GM12873 (cell line): ENCODE data around the gene UPP1.
A peak's percentile ranks its signal among the peaks of the same experiment; 100 is the strongest.

Experiments used
- CTCF ChIP-seq: IDR thresholded peaks from 2 replicates; pipeline ENCODE4 v1.5.1; 2012; ENCODE audit warnings: low read depth, mild to moderate bottlenecking, moderate library complexity, low read length, control low read depth; ENCODE audit not compliant: insufficient read depth; ENCODE audit errors: missing control alignments

Gene UPP1

DNA sequence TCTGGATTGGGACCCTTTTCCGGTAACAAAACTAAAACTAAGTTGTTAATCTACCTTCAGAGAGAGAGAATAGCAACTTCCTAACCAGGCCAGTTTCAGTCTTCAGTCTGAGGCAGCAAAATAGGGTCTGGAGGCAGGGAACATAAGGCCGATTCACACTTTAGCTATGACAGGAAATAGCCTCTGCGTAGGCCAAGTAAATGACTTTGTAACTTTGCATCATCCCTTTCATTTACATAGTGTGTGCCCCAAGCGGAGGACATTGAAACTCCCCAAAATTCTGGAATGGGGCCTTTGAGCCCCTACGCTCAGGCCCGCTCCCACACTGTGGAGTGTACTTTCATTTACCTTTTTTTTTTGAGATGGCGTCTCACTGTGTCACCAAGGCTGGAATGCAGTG is 1.7 kb upstream of the UPP1 start:
- TF ChIP-seq CTCF: peak; percentile 20

- no peak for TF ChIP-seq CTCF
Observed at GRCh38 chr7:48088559-48089045, 463 bp upstream of the UPP1 start.

- TF ChIP-seq CTCF: no peak
Observed at GRCh38 chr7:48090095-48090805, 1.2 kb downstream of the UPP1 start.

DNA sequence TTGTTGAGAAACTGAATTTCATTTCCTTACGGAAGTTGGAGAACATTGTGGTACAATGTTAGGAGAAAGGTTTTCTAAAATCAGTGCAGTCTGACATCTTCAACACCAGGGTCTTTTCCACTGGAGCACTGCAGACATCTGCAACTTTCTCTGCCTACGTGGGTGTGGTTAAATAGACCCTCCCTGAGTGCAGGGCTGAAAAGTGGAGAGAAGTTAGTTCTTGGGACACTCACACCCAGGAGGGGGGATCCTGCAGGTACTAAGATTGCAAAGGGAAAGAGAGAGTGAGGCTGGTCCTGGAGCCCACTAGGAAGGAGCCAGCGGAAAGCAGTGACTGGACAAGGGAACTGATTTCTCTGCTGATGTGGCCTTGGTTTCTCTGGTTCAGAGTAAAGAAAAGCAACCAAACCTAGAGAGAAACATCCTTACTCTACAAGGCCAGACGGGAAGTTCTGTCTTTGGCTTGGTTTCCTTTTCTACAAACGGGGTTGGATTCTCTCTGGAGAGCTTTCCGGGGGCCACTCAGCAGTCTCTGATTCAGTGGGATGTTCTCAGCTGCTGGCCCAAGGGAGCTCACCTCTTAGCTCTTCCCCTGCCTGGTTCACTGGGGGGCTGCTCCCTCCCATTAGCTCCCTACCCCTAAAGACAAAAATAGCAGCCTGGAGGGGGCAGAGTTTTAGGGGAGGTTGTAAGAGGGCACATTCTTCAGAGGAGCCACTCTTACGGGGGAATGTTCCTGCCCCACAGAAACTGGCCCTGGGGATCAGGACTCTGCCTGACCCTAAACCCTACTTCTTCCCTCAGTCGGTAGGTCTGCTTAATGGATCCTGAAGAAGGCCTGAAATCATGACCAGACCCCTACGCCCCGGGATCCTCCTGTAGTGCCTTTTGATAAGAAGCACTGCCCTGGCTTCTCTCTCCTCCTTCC is 2.7 kb downstream of the UPP1 start:
- TF ChIP-seq CTCF: no peak

DNA sequence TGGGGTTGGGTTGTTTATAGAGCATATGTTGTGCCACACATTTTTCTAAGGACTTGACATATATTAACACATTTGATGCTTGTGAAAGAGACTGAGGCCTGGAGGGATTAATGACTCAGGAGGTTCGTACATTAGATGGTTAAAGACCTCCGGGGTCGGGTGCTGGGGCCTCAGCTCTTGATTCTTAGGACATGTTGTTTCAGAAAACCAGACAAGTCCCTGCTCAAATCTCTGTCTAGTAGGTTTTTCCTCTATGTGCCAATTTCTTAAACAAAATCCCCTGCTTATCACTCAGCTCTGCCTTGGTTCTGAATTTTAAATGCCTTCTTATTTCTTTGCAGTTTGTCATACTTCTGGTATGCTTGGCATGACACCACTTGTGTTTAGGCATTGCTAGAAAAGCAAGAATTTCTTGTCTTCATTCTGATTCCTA is 5.8 kb downstream of the UPP1 start:
- no peak for TF ChIP-seq CTCF

- no peak for TF ChIP-seq CTCF
Observed at GRCh38 chr7:48096273-48096672, 7.2 kb downstream of the UPP1 start.
